ENCODE data around the gene DENND1A.

DENND1A gene

GRCh38 chr9:123589361-123590239, 340.3 kb downstream of the DENND1A start:
- H3K36me3 Mint-ChIP-seq (ENCODE audit: low read depth) = peaks cover 35% of the 10 kb centered on the region
- DNase-seq = no peak
- H3K27ac Mint-ChIP-seq = peak overlapping the region; percentile 82
- no peak overlapping the region for H3K4me3 Mint-ChIP-seq
- peaks cover 7% of the 10 kb centered on the region for H3K27me3 Mint-ChIP-seq (ENCODE audit: low read depth, poor library complexity)
- H3K9me3 Mint-ChIP-seq = peaks cover 34% of the 10 kb centered on the region
- no peak for TF ChIP-seq CTCF (IDR thresholded peaks at IDR 0.05)
- H3K4me1 Mint-ChIP-seq = peaks cover 36% of the 10 kb centered on the region

GRCh38 chr9:123586275-123586674, 343.7 kb downstream of the DENND1A start:
- no peak for DNase-seq
- no peak overlapping the region for H3K27ac Mint-ChIP-seq
- peaks cover 34% of the 10 kb centered on the region for H3K9me3 Mint-ChIP-seq
- TF ChIP-seq CTCF (IDR thresholded peaks at IDR 0.05) = no peak
- H3K36me3 Mint-ChIP-seq (ENCODE audit: low read depth) = peaks cover 39% of the 10 kb centered on the region
- peaks cover 24% of the 10 kb centered on the region for H3K4me1 Mint-ChIP-seq
- peaks cover 7% of the 10 kb centered on the region for H3K27me3 Mint-ChIP-seq (ENCODE audit: low read depth, poor library complexity)
- H3K4me3 Mint-ChIP-seq = no peak overlapping the region

GRCh38 chr9:123584202-123585176, 345.4 kb downstream of the DENND1A start:
- peaks cover 7% of the 10 kb centered on the region for H3K27me3 Mint-ChIP-seq (ENCODE audit: low read depth, poor library complexity)
- peak overlapping the region; percentile 95 for H3K27ac Mint-ChIP-seq

GRCh38 chr9:123583646-123584045, 346.3 kb downstream of the DENND1A start:
- Mint-ChIP-seq H3K27me3 (ENCODE audit: low read depth, poor library complexity) (peaks cover 7% of the 10 kb centered on the region), H3K4me3 (no peak overlapping the region), H3K27ac (no peak overlapping the region), H3K9me3 (peaks cover 24% of the 10 kb centered on the region), H3K36me3 (ENCODE audit: low read depth) (peaks cover 42% of the 10 kb centered on the region), H3K4me1 (peaks cover 8% of the 10 kb centered on the region)
- no peak for DNase-seq
- no peak for TF ChIP-seq CTCF (IDR thresholded peaks at IDR 0.05)

More at GRCh38 chr9:123584202-123585176, 345.4 kb downstream of the DENND1A start:
- peaks cover 13% of the 10 kb centered on the region for H3K4me1 Mint-ChIP-seq
- H3K4me3 Mint-ChIP-seq = no peak overlapping the region
- no peak for TF ChIP-seq CTCF (IDR thresholded peaks at IDR 0.05)
- no peak for DNase-seq
- peaks cover 30% of the 10 kb centered on the region for H3K9me3 Mint-ChIP-seq
- peaks cover 41% of the 10 kb centered on the region for H3K36me3 Mint-ChIP-seq (ENCODE audit: low read depth)

- no peak overlapping the region for H3K27ac Mint-ChIP-seq
These were observed 358.7 kb downstream of the DENND1A start for GRCh38 chr9:123571240-123571639.

More at GRCh38 chr9:123571240-123571639, 358.7 kb downstream of the DENND1A start:
- no peak for DNase-seq
- Mint-ChIP-seq H3K27me3 (ENCODE audit: low read depth, poor library complexity) (no peaks in the 10 kb centered on the region), H3K4me1 (peaks cover 25% of the 10 kb centered on the region), H3K4me3 (no peak overlapping the region), H3K36me3 (ENCODE audit: low read depth) (peaks cover 44% of the 10 kb centered on the region), H3K9me3 (peaks cover 33% of the 10 kb centered on the region)
- TF ChIP-seq CTCF (IDR thresholded peaks at IDR 0.05) = no peak
